NCI-H2196 treated with DMSO at 0.1 percent for 48 hours (cell line): Measurements from ENCODE around the gene SCUBE1.

Source experiments
- DNase-seq: peaks from one replicate; lab custom pipeline; 2025; ENCODE audit not compliant: unreplicated experiment; lab: John Stamatoyannopoulos, UW

SCUBE1 gene

GRCh38 chr22:43160497-43161126 lies 182.6 kb downstream of the SCUBE1 start:
- no peak for DNase-seq

- DNase-seq: no peak
These were observed 183.5 kb downstream of the SCUBE1 start for GRCh38 chr22:43159484-43160178.

- no peak for DNase-seq
These were observed 184.2 kb downstream of the SCUBE1 start for GRCh38 chr22:43158778-43159483.

GRCh38 chr22:43157874-43158546 lies 185.2 kb downstream of the SCUBE1 start:
- DNase-seq: no peak

GRCh38 chr22:43156413-43156812 lies 186.8 kb downstream of the SCUBE1 start:
- DNase-seq: no peak

GRCh38 chr22:43155789-43156188 lies 187.4 kb downstream of the SCUBE1 start:
- no peak for DNase-seq

- DNase-seq: no peak
These were observed 188.2 kb downstream of the SCUBE1 start for GRCh38 chr22:43154887-43155536.

- no peak for DNase-seq
These were observed 189.3 kb downstream of the SCUBE1 start for GRCh38 chr22:43153899-43154298.

- peak; percentile 40 for DNase-seq
These were observed 190.7 kb downstream of the SCUBE1 start for GRCh38 chr22:43152357-43153071.

GRCh38 chr22:43152003-43152356 lies 191.2 kb downstream of the SCUBE1 start:
- no peak for DNase-seq

GRCh38 chr22:43151251-43152002 lies 191.7 kb downstream of the SCUBE1 start, which contains the start of gene TSPO:
Gene TSPO, plus strand, starts transcription at chr22:43151559. Its CDS starts 7,680 bp downstream, at chr22:43159239.
- DNase-seq: peak; percentile 35

- no peak for DNase-seq
These were observed 192.4 kb downstream of the SCUBE1 start for GRCh38 chr22:43150731-43151206.

- no peak for DNase-seq
These were observed 194.6 kb downstream of the SCUBE1 start for GRCh38 chr22:43148581-43148980.

- DNase-seq: no peak
These were observed 195.4 kb downstream of the SCUBE1 start for GRCh38 chr22:43147821-43148220.
